Fibroblast of gingiva (primary cell): ENCODE measurements around the gene PPARD.

Experiments
- DNase-seq: peaks from one replicate; pipeline ENCODE4 v3.0.0-alpha.2; 2011; ENCODE audit warnings: low read depth

Gene PPARD

DNA sequence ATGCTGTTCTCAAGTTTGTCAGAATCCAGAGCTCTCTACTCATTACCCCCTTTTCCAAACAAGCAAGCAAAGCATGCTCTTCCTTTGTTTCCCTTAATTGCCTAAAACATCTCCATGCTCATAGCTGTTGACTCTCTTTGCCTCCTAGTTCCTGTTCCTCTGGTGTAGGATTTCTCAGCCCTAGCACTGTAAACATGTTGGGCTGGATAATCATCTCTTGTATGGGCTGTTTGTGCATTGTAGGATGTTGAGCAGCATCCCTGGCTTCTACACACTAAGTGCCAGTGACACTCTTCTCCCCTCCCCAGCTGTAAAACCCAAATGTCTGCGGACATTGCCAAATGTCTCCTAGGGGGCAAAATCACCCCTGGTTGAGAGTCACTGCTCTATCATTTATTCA lies 14.0 kb downstream of the PPARD start:
- DNase-seq: no peak

DNA sequence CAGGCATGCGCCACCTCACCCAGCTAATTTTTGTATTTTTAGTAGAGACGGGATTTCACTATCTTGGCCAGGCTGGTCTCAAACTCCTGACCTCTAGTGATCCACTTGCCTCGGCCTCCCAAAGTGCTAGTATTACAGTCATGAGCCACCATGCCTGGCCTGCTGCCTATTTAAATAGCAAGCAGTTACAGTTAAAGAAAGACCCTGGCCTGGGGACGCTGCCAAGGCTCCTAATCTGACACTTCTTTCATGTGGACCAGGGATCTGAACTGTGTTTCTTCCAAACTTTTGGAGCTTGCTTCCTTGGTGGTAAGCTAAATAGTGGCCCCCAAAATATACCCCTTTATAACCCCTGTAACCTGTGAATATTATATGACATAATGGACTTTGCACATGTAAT lies 15.3 kb downstream of the PPARD start:
- no peak for DNase-seq

DNA sequence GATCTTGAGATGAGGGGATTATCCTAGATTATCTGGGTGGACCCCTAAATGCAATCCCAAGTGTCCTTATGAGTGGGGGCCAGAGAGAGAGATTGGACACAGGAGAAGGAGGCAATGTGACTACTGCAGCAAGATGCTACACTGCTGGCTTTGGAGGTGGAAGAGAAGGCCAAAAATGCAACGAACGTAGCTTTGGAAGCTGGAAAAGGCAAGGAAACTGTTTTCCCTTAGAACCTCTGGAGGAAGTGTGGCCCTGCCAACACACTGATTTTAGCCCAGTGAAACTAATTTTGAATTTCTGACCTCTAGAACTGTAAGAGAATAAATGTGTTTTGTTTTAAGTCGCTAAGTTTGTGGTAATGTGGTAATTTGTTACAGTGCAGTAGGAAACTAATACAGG lies 15.7 kb downstream of the PPARD start:
- peak; percentile 32 for DNase-seq

DNA sequence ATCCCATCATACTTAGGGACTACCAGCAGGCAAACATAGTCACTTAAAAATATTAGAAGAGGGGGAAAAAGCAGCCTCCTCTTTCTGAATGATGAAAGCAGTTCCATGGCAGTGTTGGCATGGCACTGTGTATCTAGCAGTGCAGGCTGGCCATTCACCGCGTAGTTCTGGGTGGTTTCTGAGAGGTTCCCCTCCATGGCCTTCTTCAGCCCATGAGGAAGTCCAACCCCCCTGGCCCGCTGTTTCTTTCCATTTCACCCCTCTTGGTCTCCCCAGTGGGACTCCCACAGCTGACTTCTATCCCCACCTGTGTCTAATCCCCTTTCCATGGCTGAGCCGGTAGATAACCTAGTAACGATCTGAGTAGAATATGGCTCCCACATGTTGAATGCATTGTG lies 17.0 kb downstream of the PPARD start:
- DNase-seq: no peak

DNA sequence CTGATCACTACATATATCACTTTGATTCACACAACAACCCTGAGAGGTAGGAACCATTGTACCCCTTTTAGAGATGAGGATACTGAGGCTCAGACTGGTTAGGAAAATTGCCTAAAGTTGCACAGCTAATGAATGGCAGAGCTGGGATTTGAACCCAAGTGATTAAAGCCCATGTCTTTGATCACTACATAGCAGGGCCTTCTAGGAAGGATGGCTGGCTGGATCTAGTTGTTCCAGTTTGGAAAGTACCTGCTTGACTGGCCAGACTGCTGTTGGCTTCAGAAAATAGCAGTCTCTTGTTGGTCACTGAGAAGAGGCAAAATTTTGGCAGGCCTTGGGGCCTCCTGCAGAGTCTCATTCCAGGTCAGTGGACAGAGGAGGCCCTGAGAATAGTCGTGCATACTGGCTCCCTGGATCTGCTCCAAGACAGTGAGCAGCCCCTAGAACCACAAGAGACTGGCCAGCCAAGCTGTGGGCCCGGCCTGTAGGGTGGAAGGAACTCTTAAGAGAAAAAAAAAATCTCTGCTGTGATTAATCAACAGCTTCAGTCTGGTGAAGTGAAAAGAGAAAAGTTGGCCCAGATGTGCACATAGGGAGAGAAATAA lies 17.5 kb downstream of the PPARD start:
- peak; percentile 93 for DNase-seq

DNA sequence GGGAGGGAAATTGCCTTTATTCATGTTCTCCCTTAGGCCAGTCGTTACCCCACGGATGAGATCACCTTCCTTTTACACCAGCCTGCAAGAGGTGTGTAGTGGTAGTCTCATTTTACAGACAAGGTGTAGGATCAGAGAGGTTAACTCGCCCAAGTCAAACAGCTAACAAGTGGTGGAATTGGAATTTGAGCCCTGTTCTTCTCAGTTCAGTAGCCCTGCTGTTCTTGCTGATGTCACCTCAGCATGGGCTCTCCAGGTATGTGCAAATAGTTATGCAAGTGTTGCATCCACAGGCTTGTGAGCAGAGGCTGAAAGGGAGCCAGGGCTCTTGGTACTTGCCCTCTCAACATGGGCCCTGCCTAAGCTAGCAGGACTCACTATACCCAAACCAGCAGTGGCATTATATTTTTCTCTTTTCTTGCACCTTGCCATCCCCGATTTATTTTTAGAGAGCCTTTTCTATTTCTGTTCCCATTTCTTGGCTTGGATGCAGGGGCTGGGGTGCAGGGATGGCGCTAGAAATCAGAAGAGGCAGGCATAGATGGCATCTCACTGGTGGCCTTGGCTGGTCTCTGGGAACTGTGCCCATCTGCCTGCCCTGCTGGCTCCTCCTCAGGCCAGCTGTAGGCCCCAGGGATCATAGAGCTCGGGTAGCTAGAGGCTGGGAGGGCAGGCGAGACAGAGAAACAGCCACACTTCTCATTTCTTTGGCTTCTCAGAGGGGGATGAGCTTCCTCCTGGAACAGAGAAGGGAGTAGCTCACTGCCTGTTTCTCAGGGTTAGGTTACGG lies 18.2 kb downstream of the PPARD start:
- DNase-seq: peak; percentile 66

DNA sequence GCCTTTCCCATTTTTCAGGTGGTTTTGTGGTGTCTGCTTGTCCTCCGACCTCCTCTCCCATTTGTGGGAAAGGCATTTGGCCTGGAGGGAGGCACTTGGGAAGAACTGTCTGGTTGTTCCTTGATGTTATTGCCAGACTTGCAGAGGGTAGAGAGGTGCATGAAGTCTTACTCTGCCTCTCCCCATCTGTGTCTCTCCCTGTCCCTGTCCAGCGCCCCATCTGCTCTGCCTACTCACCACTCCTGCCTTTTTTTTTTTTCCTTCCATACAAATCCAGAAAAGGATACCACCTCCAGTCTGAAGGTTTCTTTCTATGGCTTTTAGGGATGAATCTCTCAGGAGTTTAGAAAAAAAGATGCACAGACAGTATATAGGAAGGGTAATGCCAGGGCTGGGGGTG lies 19.8 kb downstream of the PPARD start:
- no peak for DNase-seq

DNA sequence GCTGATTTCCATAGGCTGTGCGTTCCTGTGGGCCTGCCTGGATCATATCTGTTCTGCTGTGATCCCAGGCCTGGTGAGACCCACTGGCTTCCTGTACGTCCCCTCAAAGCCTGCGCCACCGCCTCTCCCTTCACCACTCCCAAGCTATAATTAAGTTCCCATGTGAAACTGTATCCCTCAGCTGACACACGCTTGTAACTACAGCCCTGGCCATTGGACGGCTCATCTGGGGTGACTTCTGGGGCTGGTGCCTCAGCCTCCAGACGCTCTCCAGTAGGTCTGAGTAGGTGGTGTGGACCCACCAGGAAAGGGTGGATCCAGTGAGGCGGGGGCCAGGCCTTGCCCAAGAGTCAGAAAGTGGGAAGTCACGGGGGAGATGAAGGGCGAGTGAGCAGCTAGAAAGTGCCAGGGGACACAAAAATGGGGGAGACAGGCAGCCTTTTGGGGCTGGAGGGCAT lies 21.0 kb downstream of the PPARD start:
- DNase-seq: peak; percentile 93

DNA sequence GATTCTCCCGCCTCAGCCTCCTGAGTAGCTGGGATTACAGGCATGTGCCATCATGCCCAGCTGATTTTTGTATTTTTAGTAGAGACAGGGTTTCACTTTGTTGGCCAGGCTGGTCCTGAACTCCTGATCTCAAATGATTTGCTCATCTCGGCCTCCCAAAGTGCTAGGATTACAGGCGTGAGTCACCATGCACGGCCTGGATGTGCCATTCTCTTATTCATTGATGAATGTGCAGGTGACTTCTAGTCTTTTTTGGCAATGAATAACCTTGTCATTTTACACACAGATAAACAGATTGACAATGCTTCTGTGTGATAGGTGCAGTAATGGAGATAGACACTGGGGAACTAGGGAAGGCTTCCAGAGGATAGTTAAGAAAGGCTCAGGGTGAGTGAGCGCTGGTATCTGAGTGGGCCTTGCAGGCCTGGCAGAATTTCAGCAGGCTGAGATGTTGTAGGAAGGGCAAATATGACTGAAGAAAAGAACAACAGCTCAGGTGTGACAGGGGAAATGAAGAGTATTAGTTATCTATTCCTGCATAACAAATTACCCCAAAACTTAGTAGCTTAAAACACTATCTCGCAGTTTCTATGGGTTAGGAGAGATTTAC lies 23.3 kb downstream of the PPARD start:
- no peak for DNase-seq

DNA sequence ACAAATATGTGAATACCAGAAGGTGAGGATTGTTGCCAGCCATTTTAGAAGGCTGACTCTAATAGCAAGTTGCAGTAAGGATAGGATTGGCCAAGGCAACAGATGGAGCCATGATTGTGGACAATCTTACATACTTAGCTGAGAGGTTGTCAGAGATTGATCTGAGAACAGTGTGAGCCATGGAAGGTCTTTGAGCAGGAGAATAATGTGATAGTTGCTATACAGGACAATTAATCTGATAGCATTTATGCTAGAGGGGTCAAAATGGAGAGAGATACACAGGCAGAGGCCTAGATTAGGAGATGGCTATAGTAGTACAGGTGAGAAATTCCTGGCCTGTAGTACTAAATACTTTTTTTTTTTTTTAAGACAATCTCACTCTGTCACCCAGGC lies 23.8 kb downstream of the PPARD start:
- no peak for DNase-seq

DNA sequence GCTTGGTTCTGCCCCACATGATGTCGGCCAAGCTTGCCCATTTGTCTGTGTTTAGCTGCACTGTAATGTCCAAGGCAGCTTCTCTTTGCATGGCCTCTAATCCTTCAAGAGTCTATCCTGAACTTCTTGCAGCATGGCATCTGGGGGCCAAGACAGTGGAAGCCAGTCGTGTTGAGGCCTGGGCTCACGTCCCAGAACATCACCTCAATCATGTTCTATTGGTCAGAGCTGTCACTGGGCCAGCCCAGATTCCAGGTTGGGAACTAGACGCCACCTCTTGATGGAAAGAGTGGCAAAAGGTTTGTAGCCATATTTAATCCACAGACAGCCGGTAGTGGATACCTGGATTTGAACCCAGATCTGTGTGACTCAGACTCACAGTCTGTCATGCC lies 25.3 kb downstream of the PPARD start:
- DNase-seq: no peak

DNA sequence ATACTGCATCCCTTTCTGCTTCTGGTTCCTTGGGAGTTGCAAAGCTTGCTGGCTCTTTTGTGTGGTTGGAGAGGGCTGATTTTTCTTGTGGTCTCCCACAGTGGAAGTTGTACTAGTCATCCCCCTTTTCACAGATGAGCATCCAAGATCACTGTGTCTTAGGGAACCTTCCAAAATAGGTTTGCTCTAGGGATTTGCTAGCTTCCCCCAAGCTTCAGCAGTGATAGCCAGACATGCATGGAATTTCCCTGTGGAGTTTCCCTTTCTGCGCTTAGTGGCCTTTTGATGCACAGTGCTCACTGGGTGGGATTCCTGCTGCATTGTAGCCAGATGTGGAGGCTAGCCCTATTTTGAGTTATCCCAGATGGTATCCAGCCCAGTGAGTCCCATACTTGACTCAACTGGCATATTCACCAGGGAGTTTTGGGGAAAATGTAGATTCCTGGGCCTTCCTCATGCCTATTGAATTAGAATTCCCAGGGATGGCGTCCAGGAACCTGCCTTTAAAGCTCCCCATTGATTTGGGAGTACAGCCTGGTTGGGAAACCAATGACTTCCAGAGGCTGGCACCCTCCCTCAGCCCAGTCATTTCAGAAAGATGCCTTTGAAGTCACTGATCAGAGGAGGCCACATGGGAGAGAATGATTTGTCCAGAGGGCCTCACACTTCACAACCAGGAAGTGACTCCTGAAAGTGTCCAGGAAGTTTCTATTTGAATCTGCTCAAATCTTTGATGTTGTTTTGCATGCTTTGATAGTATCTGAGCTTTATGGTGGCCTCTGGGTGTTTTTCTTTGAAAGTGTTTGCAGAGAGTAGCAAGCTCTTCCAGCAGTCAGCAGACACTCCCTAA lies 25.9 kb downstream of the PPARD start:
- peak; percentile 78 for DNase-seq

DNA sequence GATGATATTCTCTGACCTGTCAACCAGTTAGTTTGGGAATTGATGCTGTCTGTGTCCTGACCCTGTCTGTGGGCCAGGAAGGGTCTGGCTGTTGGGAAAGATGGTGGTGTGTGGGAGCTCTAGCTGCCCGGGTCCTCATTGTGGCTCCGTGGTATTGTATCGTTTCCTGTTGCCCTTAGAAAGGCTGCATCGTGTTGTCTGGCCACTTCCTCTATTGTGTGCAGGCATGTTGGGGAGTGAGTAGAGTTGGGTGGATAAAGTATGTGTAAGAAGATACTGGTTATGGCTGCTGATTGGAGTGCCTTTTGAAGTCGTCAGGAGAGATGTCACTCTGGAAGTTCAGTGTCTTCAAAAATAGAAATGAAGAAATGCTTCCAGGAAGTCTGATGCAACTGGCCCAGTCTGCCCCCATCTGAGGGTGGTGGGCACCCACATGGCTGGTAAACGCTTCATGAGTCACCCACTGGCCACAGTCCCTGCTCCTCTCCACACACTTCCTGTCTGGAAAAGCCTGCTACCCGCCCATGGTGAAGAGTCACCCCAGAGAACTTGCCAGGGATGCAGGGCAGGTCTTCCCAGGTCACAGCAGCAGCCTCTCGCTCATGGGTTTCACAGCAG lies 27.9 kb downstream of the PPARD start:
- peak; percentile 98 for DNase-seq

DNA sequence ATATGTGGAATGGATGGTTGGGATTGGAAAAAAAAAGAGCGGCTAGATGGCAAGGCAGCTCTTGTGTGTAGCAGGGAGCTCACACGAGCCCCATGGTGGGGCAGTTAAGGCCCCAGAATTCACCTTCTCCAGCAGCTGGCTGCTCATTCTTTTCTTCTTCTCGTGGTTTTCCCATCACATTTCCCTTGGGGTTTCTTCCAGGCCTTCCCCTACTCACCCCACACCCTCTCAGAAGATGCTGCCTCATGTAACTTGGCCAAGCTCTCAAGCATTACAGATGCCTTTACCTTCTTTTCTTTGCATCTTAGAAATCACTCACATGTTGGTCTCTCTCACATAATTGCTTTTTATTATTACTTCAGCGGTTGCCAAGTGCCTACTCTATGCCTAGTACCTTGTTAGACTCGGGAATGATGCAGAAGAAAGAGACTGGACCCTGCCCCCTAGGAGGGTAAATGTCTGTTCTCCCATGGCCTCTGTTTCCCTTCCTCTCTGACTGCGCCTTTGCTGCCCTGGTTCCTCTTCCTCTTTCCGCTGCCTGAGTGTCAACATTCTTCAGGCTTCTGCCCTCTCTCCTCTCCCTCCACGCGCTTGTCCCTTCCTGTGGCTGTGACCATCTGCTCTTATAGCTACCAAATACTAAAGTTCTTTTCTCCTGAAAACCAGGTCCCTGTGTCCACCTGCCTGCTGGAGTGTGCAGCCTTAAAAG lies 28.6 kb downstream of the PPARD start:
- DNase-seq: peak; percentile 73

DNA sequence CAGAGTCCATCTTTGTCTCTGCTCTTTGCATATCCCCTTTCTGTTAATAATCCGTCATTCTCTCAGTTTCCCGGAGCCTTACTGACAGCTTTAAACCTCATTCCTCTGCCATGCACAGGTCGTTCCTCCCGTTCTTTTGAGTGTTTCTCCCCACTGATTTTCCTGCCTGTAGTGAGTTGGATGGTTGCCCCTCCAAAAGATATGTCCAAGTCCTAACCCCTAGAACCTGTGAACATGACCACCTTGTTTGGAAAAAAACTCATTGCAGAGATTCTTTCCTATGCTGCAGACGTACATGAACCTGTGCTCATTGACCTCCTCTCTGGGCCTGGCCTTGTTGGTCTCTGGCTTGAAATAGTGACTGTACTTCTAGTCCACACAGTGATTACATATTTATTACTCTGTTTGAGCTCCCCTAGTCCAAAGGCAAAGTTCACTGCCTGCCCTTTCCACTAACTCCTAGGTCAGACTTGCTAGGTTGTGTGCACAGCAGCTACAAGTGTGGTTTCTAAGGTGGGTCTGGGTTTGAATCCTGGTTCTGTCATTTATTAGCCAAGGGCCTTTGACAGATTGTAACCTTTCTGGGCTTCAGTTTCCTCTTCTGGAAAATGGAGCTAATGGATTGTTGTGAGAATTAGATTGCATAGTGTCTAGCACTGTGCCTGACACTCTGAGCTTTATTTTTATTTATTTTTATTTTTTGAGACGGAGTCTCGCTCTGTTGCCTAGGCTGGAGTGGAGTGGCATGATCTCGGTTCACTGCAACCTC lies 29.3 kb downstream of the PPARD start:
- no peak for DNase-seq

DNA sequence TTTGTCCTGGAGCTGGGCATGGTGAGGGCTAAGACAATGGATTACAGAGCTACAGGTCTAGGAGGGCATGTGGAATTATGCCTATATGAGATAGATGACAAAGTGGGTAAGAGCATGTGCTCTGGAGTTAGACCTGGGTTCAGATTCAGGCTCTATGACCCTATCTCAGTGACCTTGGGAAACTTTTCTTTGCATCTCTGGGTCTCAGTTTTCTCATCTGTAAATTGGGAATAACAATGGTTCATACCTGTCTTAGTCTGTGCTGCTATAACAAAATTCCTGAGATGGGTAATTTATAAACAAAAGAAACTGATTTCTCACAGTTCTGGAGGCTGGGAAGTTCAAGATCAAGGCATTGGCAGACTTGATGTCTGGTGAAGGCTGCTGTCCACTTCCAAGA lies 30.3 kb downstream of the PPARD start:
- DNase-seq: no peak

DNA sequence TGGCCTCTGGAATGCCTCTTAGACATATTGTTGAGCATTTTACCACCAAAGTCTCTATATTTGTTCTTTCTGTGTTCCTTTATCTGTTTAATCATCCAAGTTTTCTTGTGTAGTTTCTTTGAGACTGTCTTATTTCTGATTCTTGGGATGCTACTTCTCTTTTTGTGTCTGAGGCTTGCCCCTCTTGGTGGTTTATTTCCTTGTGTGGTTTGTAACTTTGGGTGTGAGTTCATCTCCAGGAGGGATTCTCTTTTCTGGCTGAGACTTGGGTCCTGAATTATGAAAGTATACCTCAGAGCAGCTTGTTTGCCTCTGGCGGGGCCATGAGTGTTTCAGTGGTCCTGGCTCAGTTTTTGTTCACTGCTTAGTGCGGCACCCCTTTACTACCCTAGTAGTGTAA lies 33.9 kb downstream of the PPARD start:
- no peak for DNase-seq

DNA sequence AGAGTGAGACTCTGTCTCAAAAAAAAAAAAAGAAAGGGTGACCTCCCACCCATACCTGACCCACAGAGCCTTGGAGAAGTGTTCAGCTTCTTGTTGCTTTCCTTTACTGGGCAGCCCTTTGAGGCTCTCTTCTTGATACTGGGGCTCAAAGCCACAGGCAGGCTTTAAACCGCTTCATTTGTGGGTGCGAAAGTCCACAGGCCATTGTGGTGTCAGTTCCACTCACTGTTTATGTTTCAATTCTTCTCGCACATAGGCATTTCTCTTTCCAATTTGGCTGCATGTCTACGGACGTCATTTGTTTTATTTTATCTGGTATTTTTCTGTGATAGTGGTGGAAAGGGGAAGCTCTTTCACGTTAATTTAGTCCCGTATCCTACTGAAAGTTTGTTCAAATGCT lies 34.6 kb downstream of the PPARD start:
- DNase-seq: peak; percentile 50

DNA sequence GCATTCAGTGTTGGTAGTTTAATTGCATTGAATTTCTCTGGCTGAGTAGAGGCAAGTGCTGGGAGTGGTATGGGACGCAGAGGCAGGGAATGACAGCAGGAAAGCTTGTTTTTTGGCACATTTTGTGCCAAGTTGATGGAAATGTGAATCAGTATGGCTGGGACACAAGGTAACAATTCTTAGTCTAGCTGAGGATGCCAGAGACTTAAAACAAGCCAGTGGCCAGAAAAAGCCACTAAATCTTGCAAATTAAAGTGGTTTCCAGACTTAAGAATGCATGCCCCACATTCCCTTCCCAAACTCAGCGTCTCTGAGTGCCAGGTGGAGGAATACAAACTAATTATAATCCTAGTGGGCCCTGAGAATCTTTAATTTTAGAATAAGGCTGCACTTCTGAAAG lies 35.9 kb downstream of the PPARD start:
- no peak for DNase-seq

DNA sequence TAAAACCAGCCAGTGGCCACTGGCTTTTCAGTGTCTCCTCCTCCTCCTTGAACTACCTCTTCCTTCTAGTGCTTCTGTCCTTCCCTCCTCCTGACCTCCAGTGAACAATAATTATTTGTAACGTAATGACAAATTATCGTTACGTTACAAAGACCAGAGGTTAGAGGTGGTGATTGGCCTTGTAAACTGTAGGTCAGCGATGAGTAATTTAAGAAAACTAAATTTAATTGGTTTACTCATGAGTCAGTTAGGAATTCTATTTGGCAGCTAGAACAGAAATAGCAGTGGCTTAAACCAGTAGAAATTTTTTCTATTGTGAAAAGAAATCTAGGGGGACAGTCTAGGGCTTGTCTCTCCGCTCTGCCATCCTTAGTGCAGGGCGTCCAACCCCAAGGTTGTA lies 38.8 kb downstream of the PPARD start:
- peak; percentile 54 for DNase-seq

DNA sequence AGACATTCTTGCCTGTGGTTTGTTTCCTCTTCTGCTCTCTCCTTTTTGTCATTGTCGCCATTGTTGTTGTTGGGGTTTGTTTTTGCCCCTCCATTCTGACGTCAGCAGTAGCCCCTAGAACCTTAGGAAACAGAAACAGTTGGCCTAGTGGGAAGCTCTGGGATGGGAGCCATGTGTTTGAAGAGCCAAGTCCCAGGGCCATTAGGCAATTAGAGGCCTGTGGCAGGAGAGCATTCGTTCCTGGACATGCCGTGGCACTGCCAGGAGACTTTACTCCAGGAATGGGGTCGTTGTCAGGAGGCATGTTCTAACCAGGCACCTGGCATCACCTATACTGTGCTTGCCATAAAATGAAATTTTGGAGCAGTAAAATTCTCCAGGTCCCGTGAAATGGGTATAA lies 39.7 kb downstream of the PPARD start:
- DNase-seq: peak; percentile 21
